Stomach (tissue), 4 donors: ENCODE data around the gene TAX1BP1.

Experiments used
- EP300 ChIP-seq: sonication (generic); formaldehyde crosslinking; IDR thresholded peaks from one replicate; pipeline ENCODE4 v1.6.1; 2017; ENCODE audit warnings: antibody characterized with exemption
- POLR2A ChIP-seq, 4 donors: fragments of 450-650 bp; IDR thresholded peaks; one replicate each; pipeline ENCODE4 v1.6.1; 2016; ENCODE audit warnings: antibody characterized with exemption in 4 of 4, control low read depth in 2 of 4, mild to moderate bottlenecking in 1 of 4, moderate library complexity in 1 of 4
- POLR2AphosphoS5 ChIP-seq, 3 donors: sonication (generic); formaldehyde crosslinking; IDR thresholded peaks; one replicate each; pipeline ENCODE4 v1.6.1; 2016; ENCODE audit warnings: antibody characterized with exemption in 3 of 3
- TF ChIP-seq, protein P1 (sequence below), 7 experiments: fragments of 450-650 bp in 4 of 7; fragments of 200-600 bp in 3 of 7; sonication (generic) in 3 of 7; IDR thresholded peaks; one replicate each; pipeline ENCODE4 v1.5.1; 2016 to 2019; ENCODE audit warnings: antibody characterized with exemption in 7 of 7, control low read depth in 2 of 7, mild to moderate bottlenecking in 1 of 7

DNA sequence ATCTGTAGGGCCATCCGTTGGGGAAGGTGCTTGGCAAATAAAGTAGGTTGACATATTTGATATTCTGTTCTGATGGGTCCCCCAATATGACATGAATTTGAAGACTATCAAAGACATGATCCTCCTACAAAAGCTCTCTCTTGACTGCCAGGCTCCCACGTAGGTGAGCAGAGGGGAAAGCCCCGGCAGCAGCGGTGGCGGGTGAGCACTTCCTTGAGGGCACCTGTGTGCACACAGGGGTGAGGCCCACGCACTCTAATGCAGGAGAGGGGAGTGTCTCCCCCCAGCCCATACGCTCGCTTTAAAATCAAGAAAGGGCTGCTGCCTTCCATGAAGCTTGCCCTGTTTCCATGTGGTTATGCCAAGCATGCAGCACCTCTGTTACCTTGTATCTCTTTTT lies 100.4 kb downstream of the TAX1BP1 start:
- TF ChIP-seq POLR2A (IDR thresholded peaks at IDR 0.05) (no peak), POLR2AphosphoS5 (IDR thresholded peaks at IDR 0.05) (no peak), EP300 (no peak)
- TF ChIP-seq, protein P1, sequence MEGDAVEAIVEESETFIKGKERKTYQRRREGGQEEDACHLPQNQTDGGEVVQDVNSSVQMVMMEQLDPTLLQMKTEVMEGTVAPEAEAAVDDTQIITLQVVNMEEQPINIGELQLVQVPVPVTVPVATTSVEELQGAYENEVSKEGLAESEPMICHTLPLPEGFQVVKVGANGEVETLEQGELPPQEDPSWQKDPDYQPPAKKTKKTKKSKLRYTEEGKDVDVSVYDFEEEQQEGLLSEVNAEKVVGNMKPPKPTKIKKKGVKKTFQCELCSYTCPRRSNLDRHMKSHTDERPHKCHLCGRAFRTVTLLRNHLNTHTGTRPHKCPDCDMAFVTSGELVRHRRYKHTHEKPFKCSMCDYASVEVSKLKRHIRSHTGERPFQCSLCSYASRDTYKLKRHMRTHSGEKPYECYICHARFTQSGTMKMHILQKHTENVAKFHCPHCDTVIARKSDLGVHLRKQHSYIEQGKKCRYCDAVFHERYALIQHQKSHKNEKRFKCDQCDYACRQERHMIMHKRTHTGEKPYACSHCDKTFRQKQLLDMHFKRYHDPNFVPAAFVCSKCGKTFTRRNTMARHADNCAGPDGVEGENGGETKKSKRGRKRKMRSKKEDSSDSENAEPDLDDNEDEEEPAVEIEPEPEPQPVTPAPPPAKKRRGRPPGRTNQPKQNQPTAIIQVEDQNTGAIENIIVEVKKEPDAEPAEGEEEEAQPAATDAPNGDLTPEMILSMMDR (IDR thresholded peaks at IDR 0.05), result no peak
